ENCODE results near the gene FAM221B.
A peak's percentile ranks its signal among the peaks of the same experiment; 100 is the strongest.

Gene FAM221B

DNA sequence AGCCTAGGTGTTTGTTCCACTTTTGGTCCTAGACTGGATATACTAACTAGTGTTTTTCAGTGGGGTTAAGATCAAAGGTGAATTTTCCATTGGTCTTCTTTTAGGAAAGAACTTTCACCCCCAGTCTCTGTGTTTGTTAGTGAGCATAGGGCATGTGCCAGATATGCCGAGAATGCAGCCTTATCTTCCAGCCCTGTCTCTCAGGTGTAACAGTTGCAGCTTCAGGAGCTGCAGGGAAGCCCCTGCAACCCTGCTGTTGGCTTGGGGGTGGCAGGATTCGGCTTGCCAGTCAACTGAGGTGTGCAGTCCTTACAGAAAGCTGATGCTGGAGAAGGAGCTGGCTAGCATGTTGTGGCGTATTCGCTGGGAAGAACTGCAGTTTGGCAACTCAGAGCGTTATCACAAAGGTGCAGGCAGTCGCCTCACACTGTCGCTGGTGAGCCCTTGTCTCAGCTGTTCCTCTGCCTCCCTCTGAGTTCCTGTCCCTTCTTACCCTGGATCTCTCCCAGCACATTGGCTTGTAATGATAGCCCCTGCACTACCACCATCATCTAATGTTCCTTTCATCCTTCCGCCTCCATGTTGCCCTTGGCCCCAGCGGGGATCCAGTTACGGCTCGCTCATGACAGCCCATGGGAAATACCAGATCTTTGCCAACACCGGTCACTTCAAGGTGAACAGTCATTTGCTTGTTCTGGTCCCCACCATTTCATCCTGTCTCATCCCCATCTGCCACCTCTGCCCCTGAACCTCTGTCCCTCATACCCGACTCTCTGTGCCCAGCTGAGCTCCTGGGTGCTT is 27.0 kb downstream of the FAM221B start:
- no peak overlapping the region for H3K4me3 ChIP-seq (ENCODE audit: low read depth, low read length)
- H3K27ac ChIP-seq (ENCODE audit: low read depth, low read length): no peak overlapping the region
- no peaks in the 10 kb centered on the region for H3K27me3 ChIP-seq (ENCODE audit: control insufficient read depth, insufficient read depth, low read length)
- H3K36me3 ChIP-seq (ENCODE audit: control insufficient read depth, insufficient read depth, low read length): peaks cover 24% of the 10 kb centered on the region
- no peaks in the 10 kb centered on the region for H3K9me3 ChIP-seq (ENCODE audit: control insufficient read depth, insufficient read depth, low read length)
- no peak overlapping the region for H3K9ac ChIP-seq (ENCODE audit: low read depth, low read length)
- no peaks in the 10 kb centered on the region for H3K4me1 ChIP-seq (ENCODE audit: control insufficient read depth, insufficient read depth, low read length)

DNA sequence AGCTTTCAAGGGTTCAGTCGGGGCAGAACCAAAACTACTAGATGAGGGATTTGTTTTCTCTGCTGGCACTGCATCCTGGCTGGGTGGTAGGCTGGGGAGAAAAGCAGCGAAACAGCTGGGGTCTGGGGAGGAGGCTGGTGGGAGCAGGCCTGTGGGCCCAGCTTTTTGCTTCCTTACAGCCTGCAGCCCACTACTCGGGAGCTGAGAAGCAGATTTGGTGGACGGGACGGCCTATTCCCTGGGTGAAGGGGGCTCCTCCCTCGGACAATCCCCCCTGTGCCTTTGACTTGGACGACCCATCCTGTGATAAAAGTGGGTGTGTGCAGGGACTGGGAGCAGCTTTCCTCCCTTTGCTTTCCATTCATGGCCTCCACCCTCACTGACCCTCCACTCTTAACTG is 28.0 kb downstream of the FAM221B start:
- Histone ChIP-seq H3K27me3 (ENCODE audit: control insufficient read depth, insufficient read depth, low read length) (no peaks in the 10 kb centered on the region), H3K4me1 (ENCODE audit: control insufficient read depth, insufficient read depth, low read length) (no peaks in the 10 kb centered on the region), H3K36me3 (ENCODE audit: control insufficient read depth, insufficient read depth, low read length) (peaks cover 14% of the 10 kb centered on the region), H3K9me3 (ENCODE audit: control insufficient read depth, insufficient read depth, low read length) (no peaks in the 10 kb centered on the region), H3K27ac (ENCODE audit: low read depth, low read length) (no peak overlapping the region), H3K9ac (ENCODE audit: low read depth, low read length) (no peak overlapping the region), H3K4me3 (ENCODE audit: low read depth, low read length) (no peak overlapping the region)

DNA sequence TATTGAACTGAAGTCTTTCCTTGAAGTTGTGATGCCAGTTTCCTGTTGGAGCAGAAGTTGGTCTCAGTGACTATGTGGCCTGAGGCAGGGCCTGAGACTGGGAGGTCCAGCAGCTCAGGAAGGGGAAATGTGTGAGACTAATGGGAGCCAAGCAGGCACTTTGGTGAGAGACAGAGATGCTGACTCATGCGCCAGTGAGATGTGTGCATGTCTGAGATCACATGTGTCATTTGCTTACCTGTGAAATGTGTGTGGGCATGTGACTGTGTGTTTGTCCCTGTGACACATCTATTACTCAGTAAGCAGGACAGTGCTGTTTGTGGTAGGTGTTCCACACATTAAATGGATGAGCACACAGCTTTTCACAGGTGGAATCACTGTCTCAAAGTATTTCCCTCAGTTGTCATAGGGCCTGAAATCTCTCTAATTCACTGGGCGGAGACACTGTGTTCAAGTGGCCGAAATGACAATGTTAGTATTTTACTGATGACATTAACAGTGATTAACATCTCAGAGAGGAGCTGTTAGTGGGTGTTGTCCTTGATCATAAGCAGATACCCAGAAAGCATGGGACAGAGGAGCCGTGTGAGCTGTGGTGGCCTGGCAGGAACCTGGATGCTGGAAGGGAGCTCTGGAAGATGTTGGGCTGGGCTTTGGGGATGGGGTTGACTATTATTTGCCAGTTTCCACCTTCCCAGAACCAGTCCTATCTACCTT is 29.7 kb downstream of the FAM221B start:
- H3K4me1 ChIP-seq (ENCODE audit: control insufficient read depth, insufficient read depth, low read length): no peaks in the 10 kb centered on the region
- H3K27me3 ChIP-seq (ENCODE audit: control insufficient read depth, insufficient read depth, low read length): no peaks in the 10 kb centered on the region
- no peak overlapping the region for H3K9ac ChIP-seq (ENCODE audit: low read depth, low read length)
- peaks cover 10% of the 10 kb centered on the region for H3K36me3 ChIP-seq (ENCODE audit: control insufficient read depth, insufficient read depth, low read length)
- no peak overlapping the region for H3K27ac ChIP-seq (ENCODE audit: low read depth, low read length)
- H3K4me3 ChIP-seq (ENCODE audit: low read depth, low read length): no peak overlapping the region
- no peaks in the 10 kb centered on the region for H3K9me3 ChIP-seq (ENCODE audit: control insufficient read depth, insufficient read depth, low read length)

DNA sequence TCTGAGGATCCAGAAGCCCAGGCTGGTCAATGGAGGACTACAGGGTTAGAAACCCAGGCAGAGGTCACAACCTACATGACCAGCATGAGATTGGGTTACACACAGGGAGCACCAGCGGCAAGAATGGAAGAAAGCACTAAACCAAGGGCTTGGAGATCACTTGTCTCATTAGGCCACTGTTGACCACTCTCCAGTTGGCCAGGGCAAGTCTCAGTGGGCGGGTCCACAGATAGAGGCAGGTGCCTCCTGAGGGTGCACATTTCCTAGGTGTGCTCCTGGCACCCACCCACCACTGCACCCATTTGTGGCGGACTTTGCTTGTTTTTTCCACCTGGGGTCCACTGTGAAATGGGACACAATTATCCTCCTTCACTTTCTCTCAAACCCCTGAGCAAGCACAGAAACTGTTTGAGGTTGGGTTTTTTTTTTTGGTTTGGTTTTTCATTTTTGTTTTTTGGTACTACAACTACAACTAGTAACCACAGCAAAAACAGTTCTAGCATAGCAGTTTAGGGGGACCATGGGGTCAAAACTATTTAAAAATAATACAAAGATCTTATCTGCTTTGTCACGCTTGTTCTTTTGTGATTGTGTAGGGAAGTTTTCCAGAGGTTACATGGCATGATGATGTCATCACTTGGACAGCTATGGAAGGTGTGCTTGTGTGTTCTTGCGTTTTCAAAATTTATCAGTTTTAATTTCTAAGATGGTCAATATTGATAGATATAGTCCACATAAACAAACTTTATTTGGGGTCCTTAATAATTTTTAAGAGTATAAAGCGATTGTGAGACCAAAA is 31.0 kb downstream of the FAM221B start:
- Histone ChIP-seq H3K9ac (ENCODE audit: low read depth, low read length) (no peak overlapping the region), H3K4me3 (ENCODE audit: low read depth, low read length) (no peak overlapping the region), H3K36me3 (ENCODE audit: control insufficient read depth, insufficient read depth, low read length) (peaks cover 7% of the 10 kb centered on the region; the same call in 1 of the 2 replicates), H3K27me3 (ENCODE audit: control insufficient read depth, insufficient read depth, low read length) (no peaks in the 10 kb centered on the region), H3K4me1 (ENCODE audit: control insufficient read depth, insufficient read depth, low read length) (no peaks in the 10 kb centered on the region), H3K9me3 (ENCODE audit: control insufficient read depth, insufficient read depth, low read length) (no peaks in the 10 kb centered on the region), H3K27ac (ENCODE audit: low read depth, low read length) (no peak overlapping the region)

DNA sequence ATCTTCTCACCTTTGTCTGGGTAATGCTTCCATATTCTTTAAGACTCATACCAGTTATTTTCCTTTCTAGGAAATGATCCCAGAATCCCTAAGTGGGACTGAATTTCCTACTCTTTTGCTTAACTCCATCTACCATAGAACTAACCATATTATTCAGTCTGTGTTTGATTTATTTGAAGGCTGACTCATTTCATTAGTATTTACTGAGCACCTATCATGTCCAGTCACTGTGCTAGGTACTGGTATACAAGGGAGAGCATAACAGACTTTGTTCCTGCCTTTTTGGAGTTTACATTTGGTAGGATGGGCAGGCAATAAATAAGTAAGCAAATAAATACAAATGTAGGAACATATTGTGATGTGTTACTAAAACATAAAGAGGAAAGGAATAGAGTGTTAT is 32.8 kb downstream of the FAM221B start:
- peaks cover 4% of the 10 kb centered on the region for H3K4me1 ChIP-seq (ENCODE audit: control insufficient read depth, insufficient read depth, low read length)
- H3K27me3 ChIP-seq (ENCODE audit: control insufficient read depth, insufficient read depth, low read length): peaks cover 4% of the 10 kb centered on the region; the same call in 1 of the 2 replicates
- no peak overlapping the region for H3K9ac ChIP-seq (ENCODE audit: low read depth, low read length)

DNA sequence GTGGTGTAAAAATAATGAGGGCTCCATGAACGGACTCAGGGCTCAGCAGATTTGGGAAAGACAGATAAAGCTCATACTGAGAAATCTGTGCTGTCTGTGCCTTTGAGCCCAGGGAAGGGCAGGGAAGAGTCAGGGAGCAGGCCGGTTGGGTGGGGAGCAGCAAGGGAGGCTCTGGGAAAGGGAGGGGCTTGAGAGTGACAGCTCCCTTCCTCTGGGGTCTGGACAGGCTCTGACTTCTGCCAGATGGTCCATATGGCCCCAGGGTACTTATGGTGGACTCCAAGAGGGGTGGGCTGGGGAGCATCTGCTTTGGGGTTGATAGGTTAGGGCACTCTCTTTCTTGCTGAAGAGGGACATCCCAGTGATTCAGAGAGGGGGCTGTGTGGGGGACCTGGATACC is 35.1 kb downstream of the FAM221B start:
- peaks cover 7% of the 10 kb centered on the region; the same call in 1 of the 2 replicates for H3K27me3 ChIP-seq (ENCODE audit: control insufficient read depth, insufficient read depth, low read length)
- no peaks in the 10 kb centered on the region for H3K36me3 ChIP-seq (ENCODE audit: control insufficient read depth, insufficient read depth, low read length)
- no peaks in the 10 kb centered on the region for H3K9me3 ChIP-seq (ENCODE audit: control insufficient read depth, insufficient read depth, low read length)
- H3K27ac ChIP-seq (ENCODE audit: low read depth, low read length): no peak overlapping the region
- H3K4me1 ChIP-seq (ENCODE audit: control insufficient read depth, insufficient read depth, low read length): peaks cover 18% of the 10 kb centered on the region
- no peak overlapping the region for H3K4me3 ChIP-seq (ENCODE audit: low read depth, low read length)
- no peak overlapping the region for H3K9ac ChIP-seq (ENCODE audit: low read depth, low read length)

More for the DNA sequence above, 32.8 kb downstream of the FAM221B start:
- Histone ChIP-seq H3K27ac (ENCODE audit: low read depth, low read length) (no peak overlapping the region), H3K4me3 (ENCODE audit: low read depth, low read length) (no peak overlapping the region), H3K36me3 (ENCODE audit: control insufficient read depth, insufficient read depth, low read length) (no peaks in the 10 kb centered on the region; the same call in 1 of the 2 replicates), H3K9me3 (ENCODE audit: control insufficient read depth, insufficient read depth, low read length) (no peaks in the 10 kb centered on the region)

DNA sequence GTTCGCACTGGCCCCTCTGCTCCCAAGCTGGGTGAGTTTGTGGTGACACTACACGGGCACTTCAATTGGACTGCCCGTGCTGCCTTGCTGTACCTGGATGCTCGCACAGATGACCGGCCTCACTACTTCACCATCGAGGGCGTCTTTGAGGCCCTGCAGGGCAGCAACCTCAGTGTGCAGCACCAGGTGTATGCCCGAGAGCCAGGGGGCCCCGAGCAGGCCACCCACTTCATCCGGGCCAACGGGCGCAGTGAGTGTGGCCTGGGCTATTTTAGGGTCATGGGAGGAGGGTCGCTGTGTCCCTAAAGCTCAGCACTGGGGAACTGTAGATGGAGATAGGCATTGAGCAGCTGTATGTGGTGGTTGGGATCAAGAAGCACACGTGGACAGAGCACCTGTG is 35.7 kb downstream of the FAM221B start:
- Histone ChIP-seq H3K4me3 (ENCODE audit: low read depth, low read length) (no peak overlapping the region), H3K9ac (ENCODE audit: low read depth, low read length) (no peak overlapping the region), H3K36me3 (ENCODE audit: control insufficient read depth, insufficient read depth, low read length) (no peaks in the 10 kb centered on the region), H3K27ac (ENCODE audit: low read depth, low read length) (no peak overlapping the region), H3K27me3 (ENCODE audit: control insufficient read depth, insufficient read depth, low read length) (peaks cover 7% of the 10 kb centered on the region; the same call in 1 of the 2 replicates), H3K4me1 (ENCODE audit: control insufficient read depth, insufficient read depth, low read length) (peaks cover 18% of the 10 kb centered on the region), H3K9me3 (ENCODE audit: control insufficient read depth, insufficient read depth, low read length) (no peaks in the 10 kb centered on the region)

DNA sequence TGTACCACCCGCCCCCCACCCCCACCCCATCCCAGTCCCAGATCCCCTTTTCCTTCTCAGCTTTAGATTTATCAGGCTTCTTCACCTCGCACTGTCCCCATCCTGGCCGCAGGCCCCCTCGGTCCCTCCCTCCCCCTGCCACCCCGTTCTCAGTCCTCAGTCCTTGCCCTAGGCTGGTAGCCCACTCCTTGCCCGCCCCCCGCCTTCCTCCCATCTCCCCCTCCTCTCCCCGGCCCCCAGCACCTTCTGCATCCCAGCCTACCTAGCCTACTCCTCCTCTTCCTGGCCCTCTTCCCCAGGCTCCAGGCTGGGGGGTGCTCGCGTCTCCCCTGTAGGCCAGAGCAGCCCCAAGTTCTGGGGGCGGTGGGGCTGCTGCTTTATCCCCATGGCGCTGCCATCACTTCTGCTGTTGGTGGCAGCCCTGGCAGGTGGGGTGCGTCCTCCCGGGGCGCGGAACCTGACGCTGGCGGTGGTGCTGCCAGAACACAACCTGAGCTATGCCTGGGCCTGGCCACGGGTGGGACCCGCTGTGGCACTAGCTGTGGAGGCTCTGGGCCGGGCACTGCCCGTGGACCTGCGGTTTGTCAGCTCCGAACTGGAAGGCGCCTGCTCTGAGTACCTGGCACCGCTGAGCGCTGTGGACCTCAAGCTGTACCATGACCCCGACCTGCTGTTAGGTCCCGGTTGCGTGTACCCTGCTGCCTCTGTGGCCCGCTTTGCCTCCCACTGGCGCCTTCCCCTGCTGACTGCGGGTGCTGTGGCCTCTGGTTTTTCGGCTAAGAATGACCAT is 36.3 kb downstream of the FAM221B start:
- Histone ChIP-seq H3K4me3 (ENCODE audit: low read depth, low read length) (peak overlapping the region; percentile 71; the same call in 1 of the 2 replicates), H3K9ac (ENCODE audit: low read depth, low read length) (no peak overlapping the region), H3K27me3 (ENCODE audit: control insufficient read depth, insufficient read depth, low read length) (peaks cover 7% of the 10 kb centered on the region; the same call in 1 of the 2 replicates), H3K36me3 (ENCODE audit: control insufficient read depth, insufficient read depth, low read length) (no peaks in the 10 kb centered on the region), H3K9me3 (ENCODE audit: control insufficient read depth, insufficient read depth, low read length) (no peaks in the 10 kb centered on the region), H3K27ac (ENCODE audit: low read depth, low read length) (no peak overlapping the region), H3K4me1 (ENCODE audit: control insufficient read depth, insufficient read depth, low read length) (peaks cover 18% of the 10 kb centered on the region)

DNA sequence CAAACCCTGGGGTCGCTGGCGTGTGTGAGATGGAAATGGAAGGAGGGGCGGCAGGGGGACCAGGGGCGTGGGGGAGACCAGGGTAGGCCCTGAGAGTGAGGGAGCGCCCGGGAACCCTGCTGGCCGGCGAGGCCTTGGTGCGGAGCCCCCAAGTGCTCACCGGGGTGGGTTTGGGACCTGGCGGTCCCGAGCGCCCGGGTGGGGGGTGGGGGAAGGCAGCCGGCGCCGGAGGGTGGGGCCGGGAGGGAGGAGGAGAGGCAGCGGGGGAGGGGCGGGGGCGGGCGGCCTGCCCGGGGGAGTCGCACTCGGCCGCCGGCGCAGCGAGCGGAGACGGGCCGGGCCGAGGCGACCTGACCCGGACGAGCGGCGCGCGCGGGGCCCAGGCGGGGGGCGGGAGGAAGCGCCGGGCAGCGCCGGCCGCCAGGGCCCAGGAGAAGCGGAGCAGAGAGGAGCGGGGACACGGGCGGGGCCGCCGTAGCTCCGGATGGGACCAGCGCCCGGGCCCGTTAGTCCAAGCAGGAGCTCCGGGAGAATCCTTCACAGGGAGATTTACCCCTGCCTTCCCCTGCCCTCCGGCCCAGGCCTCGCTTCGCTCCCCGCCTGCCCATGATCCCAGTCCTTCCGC is 37.1 kb downstream of the FAM221B start, which contains the start of gene NPR2:
Gene NPR2 (plus strand): TSS at position 295 of the 625 bp plus-strand sequence. CDS start 818 bp downstream, outside the sequence.
- Histone ChIP-seq H3K27ac (ENCODE audit: low read depth, low read length) (peak within 1 kb of the TSS; percentile 20), H3K9ac (ENCODE audit: low read depth, low read length) (peak within 1 kb of the TSS; percentile 42; the same call in 1 of the 2 replicates), H3K9me3 (ENCODE audit: control insufficient read depth, insufficient read depth, low read length) (no peaks in the 10 kb centered on the region), H3K4me1 (ENCODE audit: control insufficient read depth, insufficient read depth, low read length) (peaks cover 18% of the 10 kb centered on the region), H3K4me3 (ENCODE audit: low read depth, low read length) (peak within 1 kb of the TSS; percentile 71), H3K27me3 (ENCODE audit: control insufficient read depth, insufficient read depth, low read length) (peaks cover 7% of the 10 kb centered on the region; the same call in 1 of the 2 replicates), H3K36me3 (ENCODE audit: control insufficient read depth, insufficient read depth, low read length) (no peaks in the 10 kb centered on the region)

All from HUES48 (cell line).